ENCODE results near the gene SOBP.

GRCh38 chr6:107539849-107540464 lies 50.0 kb downstream of the SOBP start:
- TF ChIP-seq, protein P1, sequence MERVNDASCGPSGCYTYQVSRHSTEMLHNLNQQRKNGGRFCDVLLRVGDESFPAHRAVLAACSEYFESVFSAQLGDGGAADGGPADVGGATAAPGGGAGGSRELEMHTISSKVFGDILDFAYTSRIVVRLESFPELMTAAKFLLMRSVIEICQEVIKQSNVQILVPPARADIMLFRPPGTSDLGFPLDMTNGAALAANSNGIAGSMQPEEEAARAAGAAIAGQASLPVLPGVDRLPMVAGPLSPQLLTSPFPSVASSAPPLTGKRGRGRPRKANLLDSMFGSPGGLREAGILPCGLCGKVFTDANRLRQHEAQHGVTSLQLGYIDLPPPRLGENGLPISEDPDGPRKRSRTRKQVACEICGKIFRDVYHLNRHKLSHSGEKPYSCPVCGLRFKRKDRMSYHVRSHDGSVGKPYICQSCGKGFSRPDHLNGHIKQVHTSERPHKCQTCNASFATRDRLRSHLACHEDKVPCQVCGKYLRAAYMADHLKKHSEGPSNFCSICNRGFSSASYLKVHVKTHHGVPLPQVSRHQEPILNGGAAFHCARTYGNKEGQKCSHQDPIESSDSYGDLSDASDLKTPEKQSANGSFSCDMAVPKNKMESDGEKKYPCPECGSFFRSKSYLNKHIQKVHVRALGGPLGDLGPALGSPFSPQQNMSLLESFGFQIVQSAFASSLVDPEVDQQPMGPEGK (tag by site-specific recombination; IDR thresholded peaks at IDR 0.05), result no peak
- no peak for TF ChIP-seq ZBTB21 (tag by site-specific recombination; IDR thresholded peaks at IDR 0.05)
- TF ChIP-seq, protein P2, sequence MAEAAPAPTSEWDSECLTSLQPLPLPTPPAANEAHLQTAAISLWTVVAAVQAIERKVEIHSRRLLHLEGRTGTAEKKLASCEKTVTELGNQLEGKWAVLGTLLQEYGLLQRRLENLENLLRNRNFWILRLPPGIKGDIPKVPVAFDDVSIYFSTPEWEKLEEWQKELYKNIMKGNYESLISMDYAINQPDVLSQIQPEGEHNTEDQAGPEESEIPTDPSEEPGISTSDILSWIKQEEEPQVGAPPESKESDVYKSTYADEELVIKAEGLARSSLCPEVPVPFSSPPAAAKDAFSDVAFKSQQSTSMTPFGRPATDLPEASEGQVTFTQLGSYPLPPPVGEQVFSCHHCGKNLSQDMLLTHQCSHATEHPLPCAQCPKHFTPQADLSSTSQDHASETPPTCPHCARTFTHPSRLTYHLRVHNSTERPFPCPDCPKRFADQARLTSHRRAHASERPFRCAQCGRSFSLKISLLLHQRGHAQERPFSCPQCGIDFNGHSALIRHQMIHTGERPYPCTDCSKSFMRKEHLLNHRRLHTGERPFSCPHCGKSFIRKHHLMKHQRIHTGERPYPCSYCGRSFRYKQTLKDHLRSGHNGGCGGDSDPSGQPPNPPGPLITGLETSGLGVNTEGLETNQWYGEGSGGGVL (tag by site-specific recombination; IDR thresholded peaks at IDR 0.05), result no peak
- no peak for TF ChIP-seq SALL2 (tag by site-specific recombination; IDR thresholded peaks at IDR 0.05; ENCODE audit: borderline replicate concordance)
- no peak for TF ChIP-seq ZBTB1 (tag by site-specific recombination; IDR thresholded peaks at IDR 0.05)
- TF ChIP-seq HOXA7 (CRISPR knock-in tag; IDR thresholded peaks at IDR 0.05; ENCODE audit: borderline replicate concordance), result no peak

All from HEK293 (cell line).